ENCODE measurements around the gene FBXO8.

FBXO8 gene

DNA sequence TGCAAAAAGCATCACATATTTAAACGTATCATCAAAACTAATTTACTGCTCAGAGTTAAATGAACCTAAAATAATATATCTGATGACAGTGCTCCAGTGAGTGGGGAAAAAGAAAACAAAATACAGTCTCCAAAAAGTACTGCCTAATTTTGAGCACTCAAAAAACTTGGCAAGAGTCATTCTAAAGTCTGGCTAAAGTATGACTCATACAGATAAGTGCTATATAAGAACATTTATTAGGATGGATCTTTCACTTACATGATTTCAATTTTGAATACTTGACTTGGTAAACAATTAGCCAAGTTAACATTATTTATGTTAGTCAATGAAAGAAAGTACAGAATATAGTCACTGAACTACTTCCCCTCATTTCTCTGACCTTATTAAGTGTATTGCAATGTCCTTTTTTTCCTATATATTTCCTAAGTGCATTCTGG lies 27.2 kb downstream of the FBXO8 start:
- Histone ChIP-seq H3K4me3 (ENCODE audit: low read length) (no peak overlapping the region), H4K20me1 (ENCODE audit: control insufficient read depth, insufficient read depth, low read depth, low read length) (no peaks in the 10 kb centered on the region), H3K79me2 (ENCODE audit: control insufficient read depth, low read length) (no peaks in the 10 kb centered on the region), H3K4me1 (ENCODE audit: control insufficient read depth, low read length) (peaks cover 3% of the 10 kb centered on the region; the same call in 1 of the 2 replicates), H3K27me3 (ENCODE audit: control insufficient read depth, low read length) (no peaks in the 10 kb centered on the region), H3K27ac (ENCODE audit: low read depth, low read length) (no peak overlapping the region), H3F3A (ENCODE audit: control insufficient read depth, insufficient read depth) (no peaks in the 10 kb centered on the region), H3K9me2 (replicated peaks; ENCODE audit: control insufficient read depth, low read length) (no peaks in the 10 kb centered on the region), H3K9me3 (ENCODE audit: control insufficient read depth, insufficient read depth, low read length) (no peaks in the 10 kb centered on the region), H3K4me2 (ENCODE audit: low read length) (no peak overlapping the region), H3K36me3 (ENCODE audit: control insufficient read depth, low read length) (no peaks in the 10 kb centered on the region)
- TF ChIP-seq EZH2phosphoT487 (IDR thresholded peaks at IDR 0.05; ENCODE audit: borderline replicate concordance, low read length) (no peak), CTCF (IDR thresholded peaks at IDR 0.05; ENCODE audit: low read depth, low read length, poor library complexity, severe bottlenecking) (no peak)

- Histone ChIP-seq H3K79me2 (ENCODE audit: control insufficient read depth, low read length) (no peaks in the 10 kb centered on the region), H3K9me2 (replicated peaks; ENCODE audit: control insufficient read depth, low read length) (no peaks in the 10 kb centered on the region), H3K4me2 (ENCODE audit: low read length) (no peak overlapping the region), H3K27ac (ENCODE audit: low read depth, low read length) (no peak overlapping the region), H3K4me1 (ENCODE audit: control insufficient read depth, low read length) (no peaks in the 10 kb centered on the region), H3K36me3 (ENCODE audit: control insufficient read depth, low read length) (no peaks in the 10 kb centered on the region), H3K9me3 (ENCODE audit: control insufficient read depth, insufficient read depth, low read length) (no peaks in the 10 kb centered on the region), H4K20me1 (ENCODE audit: control insufficient read depth, insufficient read depth, low read depth, low read length) (no peaks in the 10 kb centered on the region), H3K4me3 (ENCODE audit: low read length) (no peak overlapping the region), H3K27me3 (ENCODE audit: control insufficient read depth, low read length) (no peaks in the 10 kb centered on the region), H3F3A (ENCODE audit: control insufficient read depth, insufficient read depth) (no peaks in the 10 kb centered on the region)
- TF ChIP-seq CTCF (IDR thresholded peaks at IDR 0.05; ENCODE audit: low read depth, low read length, poor library complexity, severe bottlenecking) (no peak), EZH2phosphoT487 (IDR thresholded peaks at IDR 0.05; ENCODE audit: borderline replicate concordance, low read length) (no peak)
Observed at GRCh38 chr4:174255786-174256185, 27.7 kb downstream of the FBXO8 start.

DNA sequence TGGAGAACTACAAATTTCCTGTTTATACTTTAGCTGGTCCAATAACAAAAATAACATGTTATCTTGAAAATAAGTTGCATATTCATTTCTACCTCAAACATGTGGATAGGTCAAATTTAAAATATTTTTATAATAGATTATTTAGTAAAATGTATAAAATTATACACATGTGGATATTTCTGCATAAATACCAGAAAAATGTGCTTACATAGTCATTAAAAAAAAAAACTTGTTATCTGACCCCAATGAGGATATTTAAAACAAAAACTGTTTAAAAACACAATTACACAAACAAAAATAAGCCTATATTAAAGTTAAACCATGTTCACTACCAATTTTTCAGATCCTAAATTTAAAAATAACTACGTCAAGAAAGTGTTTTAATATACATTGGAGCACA lies 28.1 kb downstream of the FBXO8 start:
- no peaks in the 10 kb centered on the region for H3K27me3 ChIP-seq (ENCODE audit: control insufficient read depth, low read length)
- no peaks in the 10 kb centered on the region for H3K9me2 ChIP-seq (replicated peaks; ENCODE audit: control insufficient read depth, low read length)

More for the DNA sequence above, 28.1 kb downstream of the FBXO8 start:
- H3K27ac ChIP-seq (ENCODE audit: low read depth, low read length) = no peak overlapping the region
- no peak overlapping the region for H3K4me3 ChIP-seq (ENCODE audit: low read length)
- TF ChIP-seq EZH2phosphoT487 (IDR thresholded peaks at IDR 0.05; ENCODE audit: borderline replicate concordance, low read length) (no peak), CTCF (IDR thresholded peaks at IDR 0.05; ENCODE audit: low read depth, low read length, poor library complexity, severe bottlenecking) (no peak)
- H3K4me1 ChIP-seq (ENCODE audit: control insufficient read depth, low read length) = no peaks in the 10 kb centered on the region
- no peaks in the 10 kb centered on the region for H4K20me1 ChIP-seq (ENCODE audit: control insufficient read depth, insufficient read depth, low read depth, low read length)
- H3K79me2 ChIP-seq (ENCODE audit: control insufficient read depth, low read length) = no peaks in the 10 kb centered on the region
- no peaks in the 10 kb centered on the region for H3K9me3 ChIP-seq (ENCODE audit: control insufficient read depth, insufficient read depth, low read length)
- no peaks in the 10 kb centered on the region for H3K36me3 ChIP-seq (ENCODE audit: control insufficient read depth, low read length)
- no peak overlapping the region for H3K4me2 ChIP-seq (ENCODE audit: low read length)
- no peaks in the 10 kb centered on the region for H3F3A ChIP-seq (ENCODE audit: control insufficient read depth, insufficient read depth)
